Thyroid gland (tissue), 4 donors: ENCODE measurements around the gene SYNJ1. TPM values are rescaled to one million over a fixed set of nuclear protein-coding genes. Genes with fewer than 3 reads are reported as not detected.

Experiments used
- DNase-seq, 2 donors: peaks; one replicate each; pipeline ENCODE4 v3.0.0-alpha.2; 2019
- H3K27ac ChIP-seq, 3 donors: fragments of 200-600 bp; sonication (generic); 1 replicate in 2 of 3; 2 replicates in 1 of 3; pipeline ENCODE4 v1.5.1; 2016 to 2019; ENCODE audit warnings: mild to moderate bottlenecking in 1 of 3, moderate library complexity in 1 of 3
- H3K27me3 ChIP-seq: fragments of 200-600 bp; sonication (generic); one replicate; pipeline ENCODE4 v1.5.1; 2019
- H3K36me3 ChIP-seq, 2 donors: fragments of 200-600 bp; sonication (generic); one replicate each; pipeline ENCODE4 v1.5.1; 2016 to 2019
- H3K4me1 ChIP-seq, 2 donors: fragments of 200-600 bp; sonication (generic); one replicate each; pipeline ENCODE4 v1.5.1; 2017 to 2019
- H3K4me3 ChIP-seq, 3 donors: fragments of 200-600 bp; sonication (generic); replicated peaks in 1 of 3; 1 replicate in 2 of 3; 2 replicates in 1 of 3; pipeline ENCODE4 v1.5.1; 2016; ENCODE audit warnings: mild to moderate bottlenecking in 1 of 3
- H3K9me3 ChIP-seq: fragments of 200-600 bp; sonication (generic); one replicate; pipeline ENCODE4 v1.5.1; 2017
- CTCF ChIP-seq, 6 experiments: fragments of 200-600 bp in 3 of 6; fragments of 450-650 bp in 3 of 6; sonication (generic) in 3 of 6; IDR thresholded peaks; one replicate each; pipeline ENCODE4 v1.5.1; 2016 to 2019; ENCODE audit warnings: antibody characterized with exemption in 6 of 6, mild to moderate bottlenecking in 2 of 6, inconsistent platforms in 1 of 6, moderate library complexity in 1 of 6
- POLR2A ChIP-seq, 2 donors: fragments of 450-650 bp; IDR thresholded peaks; one replicate each; pipeline ENCODE4 v1.6.1; 2017; ENCODE audit warnings: antibody characterized with exemption in 2 of 2, mild to moderate bottlenecking in 2 of 2, moderate library complexity in 1 of 2
- WGBS, 2 donors: methylation state at CpG; one replicate each; pipeline ENCODE4 v1.1.5; 2017; 5-methylcytosine and 5-hydroxymethylcytosine counted together
- intact Hi-C: fragments of 100-400 bp; cut with DNase I; formaldehyde crosslinking; loops from one replicate; pipeline ENCODE4 v1.15.1; 2023
- total RNA-seq, 4 donors: library from RNA; depleted of rRNA; stranded (reverse); fragments of >200 nt; gene quantifications; one replicate each; pipeline ENCODE4 v1.2.3, GENCODE V29; 2016

Gene SYNJ1
- total RNA-seq, 4 donors from 2014 or later = 16.1 to 21.7 (median 17.7) TPM

GRCh38 chr21:32772281-32773047 lies 44.7 kb upstream of the SYNJ1 start:
- no peaks in the 10 kb centered on the region for H3K27me3 ChIP-seq
- intact Hi-C loops = no loop called here
- peaks cover 18 to 25% of the 10 kb centered on the region in 2 donors for H3K4me1 ChIP-seq
- DNase-seq = peak; percentile 54 to 60
- H3K36me3 ChIP-seq = no peaks in the 10 kb centered on the region
- H3K9me3 ChIP-seq = no peaks in the 10 kb centered on the region
- 29% methylated on average over 13 of the region's 13 CpGs for WGBS, 2 donors
- peak overlapping the region in 2 of 3 donors; percentile 34 to 55 for H3K4me3 ChIP-seq
- TF ChIP-seq POLR2A (IDR thresholded peaks at IDR 0.05) = no peak
- no peak for TF ChIP-seq CTCF (IDR thresholded peaks at IDR 0.05)
- H3K27ac ChIP-seq = peak overlapping the region; percentile 49 to 78 (median 73)

GRCh38 chr21:32770871-32771523 lies 43.2 kb upstream of the SYNJ1 start:
- 0 to 2% methylated on average over 5 to 22 of the region's 56 CpGs for WGBS, 2 donors
- no peak for TF ChIP-seq CTCF (IDR thresholded peaks at IDR 0.05)
- no peak for TF ChIP-seq POLR2A (IDR thresholded peaks at IDR 0.05)
- intact Hi-C loops = no loop called here

DNA sequence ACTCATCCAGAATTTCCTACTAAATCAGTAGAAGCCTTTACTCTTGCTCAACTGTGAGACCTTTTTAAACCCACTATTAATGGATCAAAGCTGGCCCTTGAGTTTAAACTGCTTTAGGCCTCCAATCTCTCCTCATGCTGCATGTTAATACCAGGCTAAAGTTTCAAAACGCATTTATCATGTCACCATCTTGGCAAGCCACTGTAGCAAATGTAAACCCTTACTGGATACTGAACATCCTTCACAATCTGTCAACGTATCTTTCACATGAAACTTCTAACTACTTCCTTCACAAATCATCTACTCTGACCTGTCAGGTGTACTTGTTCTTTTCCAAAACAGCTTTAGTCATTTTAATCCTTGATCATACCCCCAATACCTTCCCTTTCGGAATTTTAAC lies 40.7 kb upstream of the SYNJ1 start:
- TF ChIP-seq CTCF (IDR thresholded peaks at IDR 0.05) (no peak), POLR2A (IDR thresholded peaks at IDR 0.05) (no peak)
- H3K9me3 ChIP-seq = no peaks in the 10 kb centered on the region
- no peak overlapping the region for H3K27ac ChIP-seq
- H3K27me3 ChIP-seq = no peaks in the 10 kb centered on the region
- intact Hi-C loops = no loop called here
- H3K4me1 ChIP-seq = peaks cover 18 to 25% of the 10 kb centered on the region in 2 donors
- WGBS, 2 donors = 77 to 81% methylated on average over 3 of the region's 3 CpGs
- H3K4me3 ChIP-seq = no peak overlapping the region
- no peak for DNase-seq
- peaks cover 1 to 3% of the 10 kb centered on the region in 2 donors for H3K36me3 ChIP-seq

More at GRCh38 chr21:32770871-32771523, 43.2 kb upstream of the SYNJ1 start:
- peak; percentile 54 to 59 for DNase-seq
- H3K4me3 ChIP-seq = peak overlapping the region; percentile 54 to 79 (median 67)
- peaks cover 18 to 25% of the 10 kb centered on the region in 2 donors for H3K4me1 ChIP-seq
- H3K9me3 ChIP-seq = no peaks in the 10 kb centered on the region
- H3K27ac ChIP-seq = peak overlapping the region; percentile 60 to 93 (median 87)
- no peaks in the 10 kb centered on the region for H3K27me3 ChIP-seq
- H3K36me3 ChIP-seq = no peaks in the 10 kb centered on the region

- DNase-seq = no peak
- Histone ChIP-seq H3K27ac (no peak overlapping the region), H3K27me3 (no peaks in the 10 kb centered on the region), H3K36me3 (peaks cover 23 to 26% of the 10 kb centered on the region in 2 donors), H3K4me1 (peaks cover 11 to 13% of the 10 kb centered on the region in 2 donors), H3K4me3 (no peak overlapping the region), H3K9me3 (no peaks in the 10 kb centered on the region)
- 87 to 88% methylated on average over 2 of the region's 2 CpGs for WGBS, 2 donors
- intact Hi-C loops = no loop called here
- no peak for TF ChIP-seq POLR2A (IDR thresholded peaks at IDR 0.05)
- TF ChIP-seq CTCF (IDR thresholded peaks at IDR 0.05) = no peak
Measured at GRCh38 chr21:32765058-32765457, 37.2 kb upstream of the SYNJ1 start.

- H3K27me3 ChIP-seq = no peaks in the 10 kb centered on the region
- peaks cover 4% of the 10 kb centered on the region in 2 donors for H3K4me1 ChIP-seq
- TF ChIP-seq POLR2A (IDR thresholded peaks at IDR 0.05) = no peak
- no peak for TF ChIP-seq CTCF (IDR thresholded peaks at IDR 0.05)
- WGBS, 2 donors = 95 to 98% methylated on average over 1 of the region's 1 CpG
- DNase-seq = no peak
- H3K9me3 ChIP-seq = no peaks in the 10 kb centered on the region
- no peak overlapping the region for H3K4me3 ChIP-seq
- H3K27ac ChIP-seq = no peak overlapping the region
- peaks cover 31 to 34% of the 10 kb centered on the region in 2 donors for H3K36me3 ChIP-seq
- intact Hi-C loops = no loop called here
Measured at GRCh38 chr21:32764186-32764585, 36.4 kb upstream of the SYNJ1 start.
